Measurements from ENCODE around the gene SMIM30. TPM values are rescaled to one million over a fixed set of nuclear protein-coding genes. Genes with fewer than 3 reads are reported as not detected.

The SMIM30 gene
- total RNA-seq, 1 experiment from 2014 or later, result 28.9 TPM

DNA sequence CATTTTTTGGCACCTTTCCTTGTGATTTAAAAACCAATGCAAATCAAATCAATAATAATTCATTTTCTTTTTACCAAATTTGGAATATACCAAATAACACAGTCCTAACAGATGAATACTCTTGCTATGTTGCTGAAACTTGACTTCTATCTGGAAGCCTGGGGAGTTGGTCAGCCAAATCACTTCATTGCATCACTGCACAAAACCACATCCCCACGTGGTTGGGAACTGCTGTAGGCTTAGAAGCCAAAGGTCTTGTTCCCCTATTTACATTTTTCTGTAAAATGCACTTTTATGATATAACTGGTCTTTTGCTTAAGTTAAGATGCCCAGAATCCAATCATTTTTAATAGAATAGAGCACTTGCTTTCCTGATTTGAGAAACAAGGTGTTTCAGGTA, 46.9 kb downstream of the SMIM30 start:
- ChIA-PET POLR2A (ENCODE audit: unreplicated experiment) (no interaction called here), CTCF (no interaction called here)
- no peak overlapping the region for H3K27ac ChIP-seq (ENCODE audit: low read length)
- ATAC-seq (no peak), DNase-seq (no peak)
- BruUV-seq (replicated peaks), result no TSS peak
- H4K20me1 ChIP-seq (ENCODE audit: low read length), result no peaks in the 10 kb centered on the region
- peaks cover 31% of the 10 kb centered on the region; the same call in 1 of the 2 replicates for H3K27me3 ChIP-seq (ENCODE audit: low read length)
- no peaks in the 10 kb centered on the region for H3K9me2 ChIP-seq (replicated peaks; ENCODE audit: low read length)
- H3K9me3 ChIP-seq (ENCODE audit: low read length), result no peaks in the 10 kb centered on the region
- H3K4me2 ChIP-seq (ENCODE audit: low read length), result no peak overlapping the region
- H3K9ac ChIP-seq (ENCODE audit: low read length), result no peak overlapping the region
- no peak overlapping the region for H3K4me3 ChIP-seq (ENCODE audit: low read length)
- H3F3A ChIP-seq (ENCODE audit: low read length, unreplicated experiment), result no peaks in the 10 kb centered on the region
- H2AFZ ChIP-seq (ENCODE audit: low read length), result no peak overlapping the region
- no peak for TF ChIP-seq EZH2phosphoT487 (IDR thresholded peaks at IDR 0.05; ENCODE audit: borderline replicate concordance, low read length)
- TF ChIP-seq EZH2 (IDR thresholded peaks at IDR 0.05; ENCODE audit: low read length, unreplicated experiment), result no peak
- TF ChIP-seq, protein P1, sequence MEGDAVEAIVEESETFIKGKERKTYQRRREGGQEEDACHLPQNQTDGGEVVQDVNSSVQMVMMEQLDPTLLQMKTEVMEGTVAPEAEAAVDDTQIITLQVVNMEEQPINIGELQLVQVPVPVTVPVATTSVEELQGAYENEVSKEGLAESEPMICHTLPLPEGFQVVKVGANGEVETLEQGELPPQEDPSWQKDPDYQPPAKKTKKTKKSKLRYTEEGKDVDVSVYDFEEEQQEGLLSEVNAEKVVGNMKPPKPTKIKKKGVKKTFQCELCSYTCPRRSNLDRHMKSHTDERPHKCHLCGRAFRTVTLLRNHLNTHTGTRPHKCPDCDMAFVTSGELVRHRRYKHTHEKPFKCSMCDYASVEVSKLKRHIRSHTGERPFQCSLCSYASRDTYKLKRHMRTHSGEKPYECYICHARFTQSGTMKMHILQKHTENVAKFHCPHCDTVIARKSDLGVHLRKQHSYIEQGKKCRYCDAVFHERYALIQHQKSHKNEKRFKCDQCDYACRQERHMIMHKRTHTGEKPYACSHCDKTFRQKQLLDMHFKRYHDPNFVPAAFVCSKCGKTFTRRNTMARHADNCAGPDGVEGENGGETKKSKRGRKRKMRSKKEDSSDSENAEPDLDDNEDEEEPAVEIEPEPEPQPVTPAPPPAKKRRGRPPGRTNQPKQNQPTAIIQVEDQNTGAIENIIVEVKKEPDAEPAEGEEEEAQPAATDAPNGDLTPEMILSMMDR (conservative IDR thresholded peaks at IDR 0.05; ENCODE audit: low read depth, low read length), result no peak
- H3K36me3 ChIP-seq (ENCODE audit: low read depth, low read length), result no peaks in the 10 kb centered on the region
- no peaks in the 10 kb centered on the region for H3K4me1 ChIP-seq (ENCODE audit: insufficient read depth, low read length)
- H3K79me2 ChIP-seq (ENCODE audit: low read length), result no peaks in the 10 kb centered on the region
- intact Hi-C loops (cut with micrococcal nuclease), result no loop called here

Other genes with a start within 250 kb of the SMIM30 start
- gene GPR85, start 31.7 kb downstream of the SMIM30 start, total RNA-seq (2014; rRNA removed), result not detected in 2 replicates

All from PC-3 (cell line).